Endodermal cell (in vitro differentiated cells): ENCODE data around the gene CDKN1B. TPM values are rescaled to one million over a fixed set of nuclear protein-coding genes. Genes with fewer than 3 reads are reported as not detected.

ENCODE experiments used
- DNase-seq: peaks from one replicate; pipeline ENCODE4 v3.0.0-alpha.2; 2017
- H3K27ac ChIP-seq: 2 replicates; pipeline ENCODE4 v1.5.1; 2013; ENCODE audit warnings: mild to moderate bottlenecking, low read depth, low read length, moderate library complexity
- H3K27me3 ChIP-seq: 2 replicates; pipeline ENCODE4 v1.6.1; 2013; ENCODE audit warnings: mild to moderate bottlenecking, low read length, moderate library complexity; ENCODE audit not compliant: insufficient read depth, control insufficient read depth, poor library complexity, severe bottlenecking
- H3K36me3 ChIP-seq: 2 replicates; pipeline ENCODE4 v1.7.0; 2013; ENCODE audit warnings: mild to moderate bottlenecking, low read length, moderate library complexity; ENCODE audit not compliant: control insufficient read depth, insufficient read depth
- H3K4me1 ChIP-seq: one replicate; pipeline ENCODE4 v1.7.0; 2013; ENCODE audit warnings: low read length; ENCODE audit not compliant: control insufficient read depth, insufficient read depth
- H3K4me3 ChIP-seq: 2 replicates; pipeline ENCODE4 v1.5.1; 2013; ENCODE audit warnings: mild to moderate bottlenecking, low read length, moderate library complexity
- H3K9ac ChIP-seq: 2 replicates; pipeline ENCODE4 v1.6.1; 2013; ENCODE audit warnings: mild to moderate bottlenecking, low read length, moderate library complexity; ENCODE audit not compliant: poor library complexity, severe bottlenecking; ENCODE audit errors: extremely low read depth
- H3K9me3 ChIP-seq: 2 replicates; pipeline ENCODE4 v1.6.1; 2013; ENCODE audit warnings: mild to moderate bottlenecking, low read length, moderate library complexity; ENCODE audit not compliant: control insufficient read depth
- H3K27ac Mint-ChIP-seq: 2 replicates; pipeline ENCODE4 v1.8.0; 2020; ENCODE audit warnings: mixed read lengths
- H3K27me3 Mint-ChIP-seq: 2 replicates; pipeline ENCODE4 v1.8.0; 2021; ENCODE audit warnings: mild to moderate bottlenecking, mixed read lengths; ENCODE audit not compliant: insufficient read depth
- H3K36me3 Mint-ChIP-seq: 2 replicates; pipeline ENCODE4 v1.8.0; 2020; ENCODE audit warnings: low read depth, mixed read lengths
- H3K4me1 Mint-ChIP-seq: 2 replicates; pipeline ENCODE4 v1.8.0; 2020; ENCODE audit warnings: mixed read lengths
- H3K4me3 Mint-ChIP-seq: 2 replicates; pipeline ENCODE4 v1.8.0; 2020; ENCODE audit warnings: mild to moderate bottlenecking, moderate library complexity, mixed read lengths
- H3K9me3 Mint-ChIP-seq: 2 replicates; pipeline ENCODE4 v1.8.0; 2020; ENCODE audit warnings: mild to moderate bottlenecking, mixed read lengths
- WGBS, 2 experiments: methylation state at CpG; one replicate each; pipeline versions ENCODE4 v1.1.5 to v1.1.7; 2013; ENCODE audit warnings: missing lambda C conversion rate in 2 of 2, mixed read lengths in 1 of 2; ENCODE audit not compliant: insufficient coverage in 1 of 2, insufficient read length in 1 of 2; 5-methylcytosine and 5-hydroxymethylcytosine counted together
- long read RNA-seq, 4 experiments: library from polyadenylated mRNA in 2 of 4; library from RNA in 1 of 4; library from capped mRNA in 1 of 4; stranded (forward) in 3 of 4; unstranded in 1 of 4; transcript quantifications; one replicate each; pipeline ENCODE4 v2.0.0, GENCODE V29; 2020 to 2021; ENCODE audit warnings: inconsistent platforms in 1 of 4
- polyA plus RNA-seq, 2 experiments: library from polyadenylated mRNA; stranded (reverse); fragments of 50-300 nt; gene quantifications; one replicate each; pipeline ENCODE4 v1.2.3, GENCODE V29; 2013
- total RNA-seq, 2 donors: library from RNA; stranded (reverse); fragmentation: NEBNext Ultra II Directional in 1 of 2; extraction: Animal tissue kit (Norgen Biotek cat#: 25700) in 1 of 2; gene quantifications; 2 replicates in 1 of 2; 3 replicates in 1 of 2; pipeline ENCODE4 v1.2.1, GENCODE V29; 2021
- TF ChIP-seq, protein P1 (sequence below): fragments of 200-600 bp; sonication (generic); conservative IDR thresholded peaks from 2 replicates; pipeline ENCODE4 v1.5.0; 2021; ENCODE audit warnings: antibody characterized with exemption, mild to moderate bottlenecking

The CDKN1B gene
- total RNA-seq, result 10 to 100 TPM; 40.1 to 63.9 TPM
- polyA plus RNA-seq (2013, experiment 1 of 2), result 52.2 TPM
- polyA plus RNA-seq (2013, experiment 2 of 2), result 53.2 TPM
- long read RNA-seq, experiment 1, transcript CDKN1B-201 (3 exons, 2,657 nt), result major isoform, 12 of 21 reads
- long read RNA-seq, experiment 1, partial matches to known transcripts, result 3 of 21 reads
- long read RNA-seq, experiment 1, other reads (novel, unspliced or antisense), result 6 of 21 reads
- long read RNA-seq, experiment 2, transcript CDKN1B-201 (3 exons, 2,657 nt), result major isoform, 10 of 13 reads
- long read RNA-seq, experiment 2, partial matches to known transcripts, result 1 of 13 reads
- long read RNA-seq, experiment 2, other reads (novel, unspliced or antisense), result 2 of 13 reads
- long read RNA-seq, experiment 3, transcript CDKN1B-201 (3 exons, 2,657 nt), result major isoform, 49 of 57 reads
- long read RNA-seq, experiment 3, partial matches to known transcripts, result 7 of 57 reads
- long read RNA-seq, experiment 3, other reads (novel, unspliced or antisense), result 1 of 57 reads
- long read RNA-seq, experiment 4, transcript CDKN1B-201 (3 exons, 2,657 nt), result major isoform, 7 of 11 reads
- long read RNA-seq, experiment 4, partial matches to known transcripts, result 0 of 11 reads
- long read RNA-seq, experiment 4, other reads (novel, unspliced or antisense), result 4 of 11 reads

DNA sequence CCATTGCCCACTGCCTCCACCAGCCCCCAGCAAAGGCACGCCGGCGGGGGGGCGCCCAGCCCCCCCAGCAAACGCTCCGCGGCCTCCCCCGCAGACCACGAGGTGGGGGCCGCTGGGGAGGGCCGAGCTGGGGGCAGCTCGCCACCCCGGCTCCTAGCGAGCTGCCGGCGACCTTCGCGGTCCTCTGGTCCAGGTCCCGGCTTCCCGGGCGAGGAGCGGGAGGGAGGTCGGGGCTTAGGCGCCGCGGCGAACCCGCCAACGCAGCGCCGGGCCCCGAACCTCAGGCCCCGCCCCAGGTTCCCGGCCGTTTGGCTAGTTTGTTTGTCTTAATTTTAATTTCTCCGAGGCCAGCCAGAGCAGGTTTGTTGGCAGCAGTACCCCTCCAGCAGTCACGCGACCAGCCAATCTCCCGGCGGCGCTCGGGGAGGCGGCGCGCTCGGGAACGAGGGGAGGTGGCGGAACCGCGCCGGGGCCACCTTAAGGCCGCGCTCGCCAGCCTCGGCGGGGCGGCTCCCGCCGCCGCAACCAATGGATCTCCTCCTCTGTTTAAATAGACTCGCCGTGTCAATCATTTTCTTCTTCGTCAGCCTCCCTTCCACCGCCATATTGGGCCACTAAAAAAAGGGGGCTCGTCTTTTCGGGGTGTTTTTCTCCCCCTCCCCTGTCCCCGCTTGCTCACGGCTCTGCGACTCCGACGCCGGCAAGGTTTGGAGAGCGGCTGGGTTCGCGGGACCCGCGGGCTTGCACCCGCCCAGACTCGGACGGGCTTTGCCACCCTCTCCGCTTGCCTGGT, at the start of gene CDKN1B:
CDKN1B (plus strand) TSS at position 576 of the 793 bp plus-strand sequence. CDS start 472 bp downstream, outside the sequence.
- Mint-ChIP-seq H3K9me3 (no peaks in the 10 kb centered on the region), H3K4me3 (peak within 1 kb of the TSS; percentile 97), H3K4me1 (peaks cover 55% of the 10 kb centered on the region), H3K36me3 (peaks cover 36% of the 10 kb centered on the region), H3K27me3 (peaks cover 2% of the 10 kb centered on the region), H3K27ac (peak within 1 kb of the TSS; percentile 93)
- H3K9ac ChIP-seq, result peak within 1 kb of the TSS; percentile 76
- H3K9me3 ChIP-seq, result no peaks in the 10 kb centered on the region
- WGBS, 2 experiments, result 0% methylated on average over 24 to 81 of the region's 81 CpGs
- H3K36me3 ChIP-seq, result peaks cover 35% of the 10 kb centered on the region
- H3K4me3 ChIP-seq, result peak within 1 kb of the TSS; percentile 99
- TF ChIP-seq, protein P1, sequence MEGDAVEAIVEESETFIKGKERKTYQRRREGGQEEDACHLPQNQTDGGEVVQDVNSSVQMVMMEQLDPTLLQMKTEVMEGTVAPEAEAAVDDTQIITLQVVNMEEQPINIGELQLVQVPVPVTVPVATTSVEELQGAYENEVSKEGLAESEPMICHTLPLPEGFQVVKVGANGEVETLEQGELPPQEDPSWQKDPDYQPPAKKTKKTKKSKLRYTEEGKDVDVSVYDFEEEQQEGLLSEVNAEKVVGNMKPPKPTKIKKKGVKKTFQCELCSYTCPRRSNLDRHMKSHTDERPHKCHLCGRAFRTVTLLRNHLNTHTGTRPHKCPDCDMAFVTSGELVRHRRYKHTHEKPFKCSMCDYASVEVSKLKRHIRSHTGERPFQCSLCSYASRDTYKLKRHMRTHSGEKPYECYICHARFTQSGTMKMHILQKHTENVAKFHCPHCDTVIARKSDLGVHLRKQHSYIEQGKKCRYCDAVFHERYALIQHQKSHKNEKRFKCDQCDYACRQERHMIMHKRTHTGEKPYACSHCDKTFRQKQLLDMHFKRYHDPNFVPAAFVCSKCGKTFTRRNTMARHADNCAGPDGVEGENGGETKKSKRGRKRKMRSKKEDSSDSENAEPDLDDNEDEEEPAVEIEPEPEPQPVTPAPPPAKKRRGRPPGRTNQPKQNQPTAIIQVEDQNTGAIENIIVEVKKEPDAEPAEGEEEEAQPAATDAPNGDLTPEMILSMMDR, result no peak
- no peaks in the 10 kb centered on the region for H3K27me3 ChIP-seq
- peak within 1 kb of the TSS; percentile 82 for H3K27ac ChIP-seq
- peaks cover 10% of the 10 kb centered on the region for H3K4me1 ChIP-seq
- DNase-seq, result peak; percentile 95

DNA sequence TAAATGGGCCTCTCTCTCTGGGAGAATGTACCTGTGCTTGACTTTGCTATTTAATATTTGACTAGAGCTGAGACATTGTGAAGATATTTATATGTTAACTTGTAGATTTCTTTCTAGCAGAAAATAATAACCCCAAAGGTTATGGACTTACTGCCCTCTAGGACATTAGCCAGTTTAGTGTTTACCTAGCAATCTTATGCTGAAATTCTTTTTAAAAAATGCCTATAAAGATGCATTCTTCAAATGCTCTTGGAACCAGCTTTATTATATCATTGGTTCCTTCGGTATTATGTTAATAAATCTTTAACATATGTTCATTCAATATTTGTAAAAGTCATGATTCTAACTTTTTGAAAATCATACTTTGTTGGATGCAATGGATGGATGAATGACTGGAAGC, 49.2 kb upstream of the CDKN1B start:
- H3K9me3 Mint-ChIP-seq, result no peaks in the 10 kb centered on the region
- Histone ChIP-seq H3K27me3 (no peaks in the 10 kb centered on the region), H3K9me3 (no peaks in the 10 kb centered on the region), H3K36me3 (no peaks in the 10 kb centered on the region), H3K9ac (no peak overlapping the region), H3K4me1 (no peaks in the 10 kb centered on the region), H3K27ac (no peak overlapping the region), H3K4me3 (no peak overlapping the region)
- TF ChIP-seq, protein P1, result no peak
- H3K4me3 Mint-ChIP-seq, result no peak overlapping the region
- H3K4me1 Mint-ChIP-seq, result peaks cover 8% of the 10 kb centered on the region
- H3K36me3 Mint-ChIP-seq, result no peaks in the 10 kb centered on the region
- no CpG with 5 or more reads among the region's 1 CpG for WGBS, 2 experiments
- H3K27ac Mint-ChIP-seq, result no peak overlapping the region
- H3K27me3 Mint-ChIP-seq, result peaks cover 38% of the 10 kb centered on the region
- DNase-seq, result no peak

DNA sequence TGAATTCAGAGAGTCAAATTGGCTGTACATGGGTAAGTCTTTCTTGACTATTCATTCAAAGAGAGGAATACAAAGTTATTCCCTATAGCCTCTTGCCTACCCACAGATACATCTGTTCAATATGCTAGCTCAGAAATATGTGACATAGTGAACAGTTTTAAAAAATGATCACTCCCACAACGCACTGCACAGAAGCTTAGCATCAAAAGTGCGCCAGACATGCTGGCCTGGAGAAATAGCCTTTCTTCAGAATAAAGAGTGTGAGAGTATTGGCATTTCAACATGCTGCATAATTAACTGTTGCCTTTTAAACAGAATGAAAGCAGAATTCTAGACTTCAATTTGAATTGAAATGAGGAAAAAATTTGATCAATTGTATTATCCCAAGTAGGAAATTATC, 48.1 kb upstream of the CDKN1B start:
- WGBS, 2 experiments, result 93 to 100% methylated on average over 1 to 2 of the region's 2 CpGs
- H3K4me3 Mint-ChIP-seq, result no peak overlapping the region

More for the DNA sequence above, 48.1 kb upstream of the CDKN1B start:
- no peak for DNase-seq
- H3K27me3 ChIP-seq, result no peaks in the 10 kb centered on the region
- no peaks in the 10 kb centered on the region for H3K9me3 Mint-ChIP-seq
- H3K27me3 Mint-ChIP-seq, result peaks cover 48% of the 10 kb centered on the region
- H3K36me3 Mint-ChIP-seq, result no peaks in the 10 kb centered on the region
- no peak overlapping the region for H3K27ac ChIP-seq
- no peaks in the 10 kb centered on the region for H3K36me3 ChIP-seq
- TF ChIP-seq, protein P1, result no peak
- H3K9ac ChIP-seq, result no peak overlapping the region
- no peaks in the 10 kb centered on the region for H3K4me1 ChIP-seq
- H3K27ac Mint-ChIP-seq, result no peak overlapping the region
- H3K4me3 ChIP-seq, result no peak overlapping the region
- H3K9me3 ChIP-seq, result no peaks in the 10 kb centered on the region
- H3K4me1 Mint-ChIP-seq, result peaks cover 13% of the 10 kb centered on the region
